ENCODE measurements around the gene RFX4.

RFX4 gene

GRCh38 chr12:106675651-106676435 is 93.0 kb downstream of the RFX4 start:
- Histone ChIP-seq H3K27me3 (ENCODE audit: insufficient read depth, low read length, poor library complexity, severe bottlenecking) (no peaks in the 10 kb centered on the region), H3K4me2 (ENCODE audit: low read depth, low read length, poor library complexity, severe bottlenecking) (no peak overlapping the region), H3K9ac (ENCODE audit: low read depth, low read length, poor library complexity, severe bottlenecking) (no peak overlapping the region), H4K20me1 (ENCODE audit: insufficient read depth, low read length, poor library complexity, severe bottlenecking) (no peaks in the 10 kb centered on the region), H3K36me3 (ENCODE audit: insufficient read depth, low read length) (no peaks in the 10 kb centered on the region), H2AFZ (ENCODE audit: low read length) (no peak overlapping the region), H3K79me2 (ENCODE audit: insufficient read depth, low read length) (no peaks in the 10 kb centered on the region), H3K4me1 (ENCODE audit: insufficient read depth, low read length, poor library complexity, severe bottlenecking) (no peaks in the 10 kb centered on the region), H3F3A (ENCODE audit: low read depth) (no peaks in the 10 kb centered on the region), H3K9me2 (replicated peaks; ENCODE audit: low read depth, low read length) (no peaks in the 10 kb centered on the region), H3K9me3 (ENCODE audit: insufficient read depth, low read depth, low read length) (no peaks in the 10 kb centered on the region), H3K4me3 (ENCODE audit: low read length, poor library complexity, severe bottlenecking) (no peak overlapping the region)
- no peak for TF ChIP-seq CTCF (conservative IDR thresholded peaks at IDR 0.05; ENCODE audit: low read length)
- TF ChIP-seq EZH2phosphoT487 (IDR thresholded peaks at IDR 0.05; ENCODE audit: borderline replicate concordance): no peak

GRCh38 chr12:106679574-106679973 is 96.8 kb downstream of the RFX4 start:
- Histone ChIP-seq H3K79me2 (ENCODE audit: insufficient read depth, low read length) (no peaks in the 10 kb centered on the region), H3K9ac (ENCODE audit: low read depth, low read length, poor library complexity, severe bottlenecking) (no peak overlapping the region), H3K4me2 (ENCODE audit: low read depth, low read length, poor library complexity, severe bottlenecking) (no peak overlapping the region), H3K4me1 (ENCODE audit: insufficient read depth, low read length, poor library complexity, severe bottlenecking) (no peaks in the 10 kb centered on the region), H4K20me1 (ENCODE audit: insufficient read depth, low read length, poor library complexity, severe bottlenecking) (no peaks in the 10 kb centered on the region), H3K4me3 (ENCODE audit: low read length, poor library complexity, severe bottlenecking) (no peak overlapping the region), H3K9me3 (ENCODE audit: insufficient read depth, low read depth, low read length) (no peaks in the 10 kb centered on the region), H3K27me3 (ENCODE audit: insufficient read depth, low read length, poor library complexity, severe bottlenecking) (no peaks in the 10 kb centered on the region), H3F3A (ENCODE audit: low read depth) (no peaks in the 10 kb centered on the region), H3K36me3 (ENCODE audit: insufficient read depth, low read length) (no peaks in the 10 kb centered on the region), H3K9me2 (replicated peaks; ENCODE audit: low read depth, low read length) (no peaks in the 10 kb centered on the region), H2AFZ (ENCODE audit: low read length) (no peak overlapping the region)
- no peak for TF ChIP-seq CTCF (conservative IDR thresholded peaks at IDR 0.05; ENCODE audit: low read length)
- no peak for TF ChIP-seq EZH2phosphoT487 (IDR thresholded peaks at IDR 0.05; ENCODE audit: borderline replicate concordance)

GRCh38 chr12:106680280-106680679 is 97.5 kb downstream of the RFX4 start:
- TF ChIP-seq EZH2phosphoT487 (IDR thresholded peaks at IDR 0.05; ENCODE audit: borderline replicate concordance): no peak
- no peak for TF ChIP-seq CTCF (conservative IDR thresholded peaks at IDR 0.05; ENCODE audit: low read length)
- H3K9me3 ChIP-seq (ENCODE audit: insufficient read depth, low read depth, low read length): no peaks in the 10 kb centered on the region
- H3K27me3 ChIP-seq (ENCODE audit: insufficient read depth, low read length, poor library complexity, severe bottlenecking): no peaks in the 10 kb centered on the region
- H3K4me1 ChIP-seq (ENCODE audit: insufficient read depth, low read length, poor library complexity, severe bottlenecking): no peaks in the 10 kb centered on the region
- H3K4me2 ChIP-seq (ENCODE audit: low read depth, low read length, poor library complexity, severe bottlenecking): no peak overlapping the region
- no peaks in the 10 kb centered on the region for H3F3A ChIP-seq (ENCODE audit: low read depth)
- H3K4me3 ChIP-seq (ENCODE audit: low read length, poor library complexity, severe bottlenecking): no peak overlapping the region
- H3K9ac ChIP-seq (ENCODE audit: low read depth, low read length, poor library complexity, severe bottlenecking): no peak overlapping the region
- no peaks in the 10 kb centered on the region for H4K20me1 ChIP-seq (ENCODE audit: insufficient read depth, low read length, poor library complexity, severe bottlenecking)
- H3K36me3 ChIP-seq (ENCODE audit: insufficient read depth, low read length): no peaks in the 10 kb centered on the region
- H2AFZ ChIP-seq (ENCODE audit: low read length): no peak overlapping the region
- no peaks in the 10 kb centered on the region for H3K9me2 ChIP-seq (replicated peaks; ENCODE audit: low read depth, low read length)
- no peaks in the 10 kb centered on the region for H3K79me2 ChIP-seq (ENCODE audit: insufficient read depth, low read length)

Data from Loucy (cell line).